H9 (cell line): ENCODE measurements around the gene TEKT5. TPM values are rescaled to one million over a fixed set of nuclear protein-coding genes. Genes with fewer than 3 reads are reported as not detected.

Experiments used
- DNase-seq: peaks from one replicate; pipeline ENCODE4 v3.0.0-alpha.2; 2017
- H2AFZ ChIP-seq: one replicate; pipeline ENCODE4 v1.6.1; 2013; ENCODE audit warnings: mild to moderate bottlenecking, low read length, control low read depth, moderate library complexity
- H2AK5ac ChIP-seq: 2 replicates; pipeline ENCODE4 v1.6.1; 2013; ENCODE audit warnings: low read length, control low read depth, mixed read lengths; ENCODE audit not compliant: insufficient read length
- H2BK120ac ChIP-seq: one replicate; pipeline ENCODE4 v1.6.1; 2013; ENCODE audit warnings: low read depth, mild to moderate bottlenecking, low read length, control low read depth, inconsistent platforms; ENCODE audit not compliant: poor library complexity, severe bottlenecking
- H2BK12ac ChIP-seq: 2 replicates; pipeline ENCODE4 v1.6.1; 2013; ENCODE audit warnings: low read length, control low read depth, mixed read lengths, low read depth; ENCODE audit not compliant: insufficient read length
- H2BK15ac ChIP-seq: 2 replicates; pipeline ENCODE4 v1.6.1; 2013; ENCODE audit warnings: low read depth, low read length, control low read depth
- H2BK20ac ChIP-seq: one replicate; pipeline ENCODE4 v1.6.1; 2013; ENCODE audit warnings: low read depth, mild to moderate bottlenecking, low read length, control low read depth, inconsistent platforms; ENCODE audit not compliant: poor library complexity, severe bottlenecking
- H2BK5ac ChIP-seq: 2 replicates; pipeline ENCODE4 v1.6.1; 2013; ENCODE audit warnings: low read length, control low read depth, mixed read lengths; ENCODE audit not compliant: insufficient read length
- H3K14ac ChIP-seq: 2 replicates; pipeline ENCODE4 v1.6.1; 2013; ENCODE audit warnings: low read length, control low read depth; ENCODE audit not compliant: insufficient read depth
- H3K18ac ChIP-seq: 2 replicates; pipeline ENCODE4 v1.6.1; 2013; ENCODE audit warnings: low read depth, mild to moderate bottlenecking, mixed read lengths, low read length, control low read depth; ENCODE audit not compliant: insufficient read length
- H3K23ac ChIP-seq: 2 replicates; pipeline ENCODE4 v1.6.1; 2013; ENCODE audit warnings: low read length, control low read depth, mixed read lengths, low read depth; ENCODE audit not compliant: insufficient read length
- H3K23me2 ChIP-seq: 2 replicates; pipeline ENCODE4 v1.6.1; 2013; ENCODE audit warnings: low read depth, mild to moderate bottlenecking, mixed read lengths, low read length, control low read depth; ENCODE audit not compliant: insufficient read length, poor library complexity, severe bottlenecking
- H3K27ac ChIP-seq: 2 replicates; pipeline ENCODE4 v1.5.1; 2013; ENCODE audit warnings: low read length, control low read depth, mixed read lengths, low read depth; ENCODE audit not compliant: insufficient read length
- H3K27me3 ChIP-seq: 2 replicates; pipeline ENCODE4 v1.6.1; 2013; ENCODE audit warnings: low read length, control low read depth, inconsistent platforms; ENCODE audit not compliant: insufficient read depth
- H3K4ac ChIP-seq: 2 replicates; pipeline ENCODE4 v1.6.1; 2013; ENCODE audit warnings: low read depth, mild to moderate bottlenecking, control low read depth, inconsistent platforms, low read length, moderate library complexity
- H3K4me1 ChIP-seq: 2 replicates; pipeline ENCODE4 v1.6.1; 2013; ENCODE audit warnings: low read length, control low read depth, inconsistent platforms; ENCODE audit not compliant: insufficient read depth
- H3K4me2 ChIP-seq: 2 replicates; pipeline ENCODE4 v1.6.1; 2013; ENCODE audit warnings: low read length, control low read depth, mixed read lengths; ENCODE audit not compliant: insufficient read length, insufficient read depth
- H3K56ac ChIP-seq: 2 replicates; pipeline ENCODE4 v1.6.1; 2013; ENCODE audit warnings: low read depth, mild to moderate bottlenecking, mixed read lengths, low read length, control low read depth; ENCODE audit not compliant: insufficient read length
- H3K79me1 ChIP-seq: 2 replicates; pipeline ENCODE4 v1.6.1; 2013; ENCODE audit warnings: low read depth, mild to moderate bottlenecking, moderate library complexity, low read length, control low read depth, inconsistent platforms; ENCODE audit not compliant: insufficient read depth, poor library complexity, severe bottlenecking
- H3K79me2 ChIP-seq: 2 replicates; pipeline ENCODE4 v1.6.1; 2013; ENCODE audit warnings: low read length, control low read depth, inconsistent platforms; ENCODE audit not compliant: insufficient read depth
- H3K9ac ChIP-seq: 2 replicates; pipeline ENCODE4 v1.6.1; 2013; ENCODE audit warnings: low read length, control low read depth, mixed read lengths; ENCODE audit not compliant: insufficient read length; ENCODE audit errors: extremely low read depth
- H3K9me3 ChIP-seq: one replicate; pipeline ENCODE4 v1.6.1; 2013; ENCODE audit warnings: low read depth, low read length, inconsistent platforms; ENCODE audit not compliant: control insufficient read depth
- H3T11ph ChIP-seq: one replicate; pipeline ENCODE4 v1.6.1; 2013; ENCODE audit warnings: mild to moderate bottlenecking, low read length, control low read depth, inconsistent platforms
- H4K20me1 ChIP-seq: one replicate; pipeline ENCODE4 v1.6.1; 2013; ENCODE audit not compliant: control insufficient read depth, insufficient read length, insufficient read depth
- H4K5ac ChIP-seq: 2 replicates; pipeline ENCODE4 v1.6.1; 2013; ENCODE audit warnings: low read depth, mild to moderate bottlenecking, mixed read lengths, low read length, control low read depth; ENCODE audit not compliant: insufficient read length
- H4K8ac ChIP-seq: replicated peaks from 2 replicates; pipeline ENCODE4 v1.6.1; 2013; ENCODE audit warnings: low read length, control low read depth, mixed read lengths, low read depth; ENCODE audit not compliant: insufficient read length
- H4K91ac ChIP-seq: 2 replicates; pipeline ENCODE4 v1.6.1; 2013; ENCODE audit warnings: low read depth, mild to moderate bottlenecking, moderate library complexity, mixed read lengths, low read length, control low read depth; ENCODE audit not compliant: insufficient read length
- H3K27ac Mint-ChIP-seq, 3 experiments: 2 replicates in 2 of 3; 3 replicates in 1 of 3; pipeline ENCODE4 v1.8.0; 2020 to 2021; ENCODE audit warnings: mixed read lengths in 3 of 3, mild to moderate bottlenecking in 1 of 3, moderate library complexity in 1 of 3
- H3K27me3 Mint-ChIP-seq: 2 replicates; pipeline ENCODE4 v1.8.0; 2021; ENCODE audit warnings: low read depth, mild to moderate bottlenecking, moderate library complexity, mixed read lengths
- H3K36me3 Mint-ChIP-seq, 3 experiments: 2 replicates in 2 of 3; 3 replicates in 1 of 3; pipeline ENCODE4 v1.8.0; 2020 to 2021; ENCODE audit warnings: low read depth in 3 of 3, mixed read lengths in 3 of 3; ENCODE audit not compliant: insufficient read depth in 1 of 3
- H3K4me1 Mint-ChIP-seq, 2 experiments: 2 replicates each; pipeline ENCODE4 v1.8.0; 2020; ENCODE audit warnings: mixed read lengths in 2 of 2
- H3K4me3 Mint-ChIP-seq, 2 experiments: 2 replicates in 1 of 2; 3 replicates in 1 of 2; pipeline ENCODE4 v1.8.0; 2020 to 2021; ENCODE audit warnings: mild to moderate bottlenecking in 2 of 2, mixed read lengths in 2 of 2, moderate library complexity in 1 of 2
- H3K9me3 Mint-ChIP-seq, 2 experiments: 2 replicates in 1 of 2; 3 replicates in 1 of 2; pipeline ENCODE4 v1.8.0; 2020; ENCODE audit warnings: mild to moderate bottlenecking in 2 of 2, mixed read lengths in 2 of 2, moderate library complexity in 1 of 2
- WGBS: extraction: QIAGEN DNeasy Blood & Tissue Kit; methylation state at CpG from one replicate; pipeline ENCODE4 v1.1.7; 2013; ENCODE audit warnings: missing lambda C conversion rate, low lambda C conversion rate, mixed read lengths; ENCODE audit not compliant: insufficient read length; ENCODE audit errors: extremely low coverage; 5-methylcytosine and 5-hydroxymethylcytosine counted together
- total RNA-seq: library from RNA; stranded (reverse); gene quantifications from 2 replicates; pipeline ENCODE4 v1.2.1, GENCODE V29; 2021
- TF ChIP-seq, protein P1 (sequence below): fragments of 200-600 bp; sonication (generic); conservative IDR thresholded peaks from 3 replicates; pipeline ENCODE4 v1.8.0; 2021; ENCODE audit warnings: antibody characterized with exemption, mild to moderate bottlenecking

Gene TEKT5
- total RNA-seq, 1 experiment from 2014 or later, result 0.31 TPM

DNA sequence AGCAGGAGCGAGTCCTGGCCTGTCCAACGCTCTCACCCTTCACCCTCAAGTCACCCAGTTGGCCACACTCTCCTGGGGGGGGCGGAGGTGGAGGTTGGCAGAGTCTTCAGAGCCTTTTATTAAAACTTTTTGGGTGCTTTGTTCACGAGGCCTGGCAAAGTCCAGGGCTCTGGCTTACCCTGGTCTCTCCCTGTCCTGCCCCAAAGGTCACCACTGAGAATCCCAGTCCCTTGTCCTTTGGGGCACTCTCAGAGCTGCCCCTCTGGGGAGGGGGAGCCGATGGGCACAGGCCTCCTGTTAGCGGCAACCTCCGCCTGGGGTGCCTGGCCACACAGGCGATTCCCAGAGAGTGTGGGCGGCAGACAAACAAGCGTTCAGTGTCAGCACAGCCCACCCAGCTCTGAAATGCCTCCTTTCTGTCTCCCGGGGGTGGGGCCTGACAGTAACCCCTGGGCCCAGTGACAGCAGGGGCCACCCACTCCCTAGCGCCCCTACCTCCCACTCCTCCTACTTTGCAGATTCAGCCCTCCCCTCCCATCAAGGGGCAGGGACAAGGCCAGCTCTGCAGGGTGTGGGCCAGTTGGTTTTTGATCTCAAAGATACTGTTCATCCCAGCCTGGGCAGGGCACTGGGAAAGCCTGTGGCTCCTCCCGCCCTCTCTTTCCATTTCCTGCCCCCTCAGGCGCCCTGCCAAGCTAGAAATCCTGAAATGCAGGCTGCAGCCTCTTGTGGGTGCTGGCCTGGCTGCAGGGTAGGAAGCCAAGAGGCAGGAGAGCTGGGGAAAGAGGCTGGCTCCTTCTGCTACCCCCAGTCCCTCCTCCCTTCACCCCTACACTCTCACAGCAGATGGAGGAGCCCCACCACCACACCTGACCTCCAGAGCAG is 77.7 kb downstream of the TEKT5 start:
- peak; percentile 61 for DNase-seq

More for the DNA sequence above, 77.7 kb downstream of the TEKT5 start:
- WGBS, result no CpG with 5 or more reads among the region's 14 CpGs
- H4K91ac ChIP-seq, result no peak overlapping the region
- H3K27me3 ChIP-seq, result no peaks in the 10 kb centered on the region
- no peak overlapping the region for H3K18ac ChIP-seq
- H3K79me1 ChIP-seq, result no peaks in the 10 kb centered on the region
- H4K8ac ChIP-seq, result no peak overlapping the region
- H3K9me3 Mint-ChIP-seq, result no peaks in the 10 kb centered on the region
- H2AK5ac ChIP-seq, result no peak overlapping the region
- no peak overlapping the region; the same call in 1 of the 2 replicates for H3K14ac ChIP-seq
- no peak overlapping the region for H3K23ac ChIP-seq
- no peak overlapping the region for H3K9ac ChIP-seq
- H3K23me2 ChIP-seq, result peaks cover 4% of the 10 kb centered on the region
- H2BK12ac ChIP-seq, result no peak overlapping the region
- no peak overlapping the region for H2BK120ac ChIP-seq
- no peak overlapping the region for H2AFZ ChIP-seq
- no peaks in the 10 kb centered on the region for H4K20me1 ChIP-seq
- no peaks in the 10 kb centered on the region for H3K79me2 ChIP-seq
- H3K9me3 ChIP-seq, result no peaks in the 10 kb centered on the region
- no peak overlapping the region for H3K4ac ChIP-seq
- no peak overlapping the region for H2BK5ac ChIP-seq
- no peak overlapping the region for H2BK15ac ChIP-seq
- no peaks in the 10 kb centered on the region; the same call in 1 of the 2 replicates for H3K27me3 Mint-ChIP-seq
- H3T11ph ChIP-seq, result no peak overlapping the region
- peaks cover 10% of the 10 kb centered on the region; the same call in 1 of the 2 replicates for H3K4me1 ChIP-seq
- no peak overlapping the region for H4K5ac ChIP-seq
- H2BK20ac ChIP-seq, result no peak overlapping the region
- H3K4me2 ChIP-seq, result no peak overlapping the region
- H3K56ac ChIP-seq, result no peak overlapping the region
- peak overlapping the region in 1 of 2 experiments; percentile 45; a peak in 3 of 5 replicates for H3K4me3 Mint-ChIP-seq
- no peaks in the 10 kb centered on the region for H3K36me3 Mint-ChIP-seq
- TF ChIP-seq, protein P1, sequence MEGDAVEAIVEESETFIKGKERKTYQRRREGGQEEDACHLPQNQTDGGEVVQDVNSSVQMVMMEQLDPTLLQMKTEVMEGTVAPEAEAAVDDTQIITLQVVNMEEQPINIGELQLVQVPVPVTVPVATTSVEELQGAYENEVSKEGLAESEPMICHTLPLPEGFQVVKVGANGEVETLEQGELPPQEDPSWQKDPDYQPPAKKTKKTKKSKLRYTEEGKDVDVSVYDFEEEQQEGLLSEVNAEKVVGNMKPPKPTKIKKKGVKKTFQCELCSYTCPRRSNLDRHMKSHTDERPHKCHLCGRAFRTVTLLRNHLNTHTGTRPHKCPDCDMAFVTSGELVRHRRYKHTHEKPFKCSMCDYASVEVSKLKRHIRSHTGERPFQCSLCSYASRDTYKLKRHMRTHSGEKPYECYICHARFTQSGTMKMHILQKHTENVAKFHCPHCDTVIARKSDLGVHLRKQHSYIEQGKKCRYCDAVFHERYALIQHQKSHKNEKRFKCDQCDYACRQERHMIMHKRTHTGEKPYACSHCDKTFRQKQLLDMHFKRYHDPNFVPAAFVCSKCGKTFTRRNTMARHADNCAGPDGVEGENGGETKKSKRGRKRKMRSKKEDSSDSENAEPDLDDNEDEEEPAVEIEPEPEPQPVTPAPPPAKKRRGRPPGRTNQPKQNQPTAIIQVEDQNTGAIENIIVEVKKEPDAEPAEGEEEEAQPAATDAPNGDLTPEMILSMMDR, result no peak; the same call in 2 of the 3 replicates
- H3K27ac ChIP-seq, result no peak overlapping the region
- H3K27ac Mint-ChIP-seq, result peak overlapping the region in 1 of 3 experiments; percentile 53; a peak in 3 of 7 replicates
- peaks cover 30 to 38% of the 10 kb centered on the region in 2 experiments for H3K4me1 Mint-ChIP-seq
